ENCODE results near the gene BCAR1.
A peak's percentile ranks its signal among the peaks of the same experiment; 100 is the strongest.
"Not testable (repeated sequence)": the region's sequence is repeated elsewhere in the genome, so short reads cannot be mapped to it uniquely, and the experiment has no call there.

Gene BCAR1

GRCh38 chr16:75226550-75227360 lies 24.7 kb downstream of the BCAR1 start:
- DNase-seq, result no peak

- DNase-seq, result no peak
Observed at GRCh38 chr16:75225678-75226515, 25.5 kb downstream of the BCAR1 start.

GRCh38 chr16:75225092-75225491 lies 26.3 kb downstream of the BCAR1 start:
- no peak for DNase-seq

GRCh38 chr16:75224306-75225082 lies 26.9 kb downstream of the BCAR1 start:
- no peak for DNase-seq

- DNase-seq, result not testable (repeated sequence)
Observed at GRCh38 chr16:75223129-75223528, 28.3 kb downstream of the BCAR1 start.

GRCh38 chr16:75222271-75222783 lies 29.1 kb downstream of the BCAR1 start:
- no peak for DNase-seq

- no peak for DNase-seq
Observed at GRCh38 chr16:75219838-75220237, 31.6 kb downstream of the BCAR1 start.

- no peak for DNase-seq
Observed at GRCh38 chr16:75219088-75219487, 32.3 kb downstream of the BCAR1 start.

- DNase-seq, result peak in 38 of 56 donors; percentile 8 to 82 (median 50)
Observed at GRCh38 chr16:75218256-75219076, 33.0 kb downstream of the BCAR1 start, which contains the start of gene CTRB1. Gene CTRB1 (plus strand): TSS chr16:75218988. CDS start chr16:75219008, 20 bp downstream.

GRCh38 chr16:75217389-75217851 lies 34.0 kb downstream of the BCAR1 start:
- no peak for DNase-seq

- no peak for DNase-seq
Observed at GRCh38 chr16:75216576-75216975, 34.8 kb downstream of the BCAR1 start.

GRCh38 chr16:75216127-75216526 lies 35.3 kb downstream of the BCAR1 start:
- DNase-seq, result no peak

GRCh38 chr16:75211286-75211685 lies 40.1 kb downstream of the BCAR1 start:
- not testable (repeated sequence) for DNase-seq

- DNase-seq, result no peak
Observed at GRCh38 chr16:75209944-75210343, 41.5 kb downstream of the BCAR1 start.

GRCh38 chr16:75209514-75209913 lies 41.9 kb downstream of the BCAR1 start:
- not testable (repeated sequence) for DNase-seq

GRCh38 chr16:75208861-75209505 lies 42.4 kb downstream of the BCAR1 start:
- no peak for DNase-seq

- no peak for DNase-seq
Observed at GRCh38 chr16:75208242-75208825, 43.1 kb downstream of the BCAR1 start.

- DNase-seq, result no peak
Observed at GRCh38 chr16:75207831-75208230, 43.6 kb downstream of the BCAR1 start.

GRCh38 chr16:75206749-75207451 lies 44.5 kb downstream of the BCAR1 start, which contains the start of gene CTRB2:
Gene CTRB2 (minus strand): TSS chr16:75207161. CDS start chr16:75207141, 20 bp downstream.
- no peak for DNase-seq
